ENCODE data around the gene GLRX.

Gene GLRX

GRCh38 chr5:95822542-95823181 is at the start of gene GLRX:
TSS of gene GLRX (minus strand) at chr5:95822726. CDS start at chr5:95822662, 64 bp downstream.
- DNase-seq (ENCODE audit: low read depth) = peak; percentile 50

- DNase-seq (ENCODE audit: low read depth) = no peak
These were observed 48.8 kb upstream of the GLRX start for GRCh38 chr5:95871146-95871806.

- no peak for DNase-seq (ENCODE audit: low read depth)
These were observed 47.7 kb upstream of the GLRX start for GRCh38 chr5:95870105-95870672.

GRCh38 chr5:95869173-95869855 is 46.8 kb upstream of the GLRX start:
- peak; percentile 52 for DNase-seq (ENCODE audit: low read depth)

GRCh38 chr5:95868136-95868535 is 45.6 kb upstream of the GLRX start:
- no peak for DNase-seq (ENCODE audit: low read depth)

- no peak for DNase-seq (ENCODE audit: low read depth)
These were observed 44.0 kb upstream of the GLRX start for GRCh38 chr5:95866435-95867040.

- DNase-seq (ENCODE audit: low read depth) = no peak
These were observed 42.5 kb upstream of the GLRX start for GRCh38 chr5:95864944-95865504.

- DNase-seq (ENCODE audit: low read depth) = no peak
These were observed 41.9 kb upstream of the GLRX start for GRCh38 chr5:95864456-95864855.

- no peak for DNase-seq (ENCODE audit: low read depth)
These were observed 40.8 kb upstream of the GLRX start for GRCh38 chr5:95863383-95863757.

- no peak for DNase-seq (ENCODE audit: low read depth)
These were observed 40.3 kb upstream of the GLRX start for GRCh38 chr5:95862671-95863382.

GRCh38 chr5:95861864-95862561 is 39.5 kb upstream of the GLRX start:
- peak; percentile 6 for DNase-seq (ENCODE audit: low read depth)

GRCh38 chr5:95861221-95861863 is 38.8 kb upstream of the GLRX start:
- no peak for DNase-seq (ENCODE audit: low read depth)

- no peak for DNase-seq (ENCODE audit: low read depth)
These were observed 37.1 kb upstream of the GLRX start for GRCh38 chr5:95859661-95860060.

- DNase-seq (ENCODE audit: low read depth) = peak; percentile 81
These were observed 36.4 kb upstream of the GLRX start for GRCh38 chr5:95858661-95859595.

- DNase-seq (ENCODE audit: low read depth) = no peak
These were observed 35.5 kb upstream of the GLRX start for GRCh38 chr5:95858023-95858461.

GRCh38 chr5:95857185-95857945 is 34.8 kb upstream of the GLRX start:
- DNase-seq (ENCODE audit: low read depth) = no peak

GRCh38 chr5:95856501-95856981 is 34.0 kb upstream of the GLRX start:
- no peak for DNase-seq (ENCODE audit: low read depth)

GRCh38 chr5:95853490-95853889 is 31.0 kb upstream of the GLRX start:
- no peak for DNase-seq (ENCODE audit: low read depth)

Data from T-helper 22 cell (primary cell).